ENCODE data around the gene GJD3. TPM values are rescaled to one million over a fixed set of nuclear protein-coding genes. Genes with fewer than 3 reads are reported as not detected.
"Not testable (repeated sequence)": the region's sequence is repeated elsewhere in the genome, so short reads cannot be mapped to it uniquely, and the experiment has no call there.

GJD3 gene
- total and polyA plus RNA-seq, 2 experiments from 2014 or later: 1.4 TPM; not detected in 1

- not testable (repeated sequence) for DNase-seq (ENCODE audit: low spot score); H3K27ac Mint-ChIP-seq; H3K9me3 Mint-ChIP-seq; ATAC-seq; H3K9me2 ChIP-seq (ENCODE audit: insufficient read depth); H3K27me3 Mint-ChIP-seq (ENCODE audit: insufficient read depth, low read depth, poor library complexity); H4K20me1 ChIP-seq (replicated peaks; ENCODE audit: insufficient read depth); H3K27me3 ChIP-seq (ENCODE audit: insufficient read depth); H3K4me3 Mint-ChIP-seq; H3K4me2 ChIP-seq; H2AFZ ChIP-seq; H3K4me3 ChIP-seq
- peaks cover 46% of the 10 kb centered on the region for H3K36me3 ChIP-seq (ENCODE audit: insufficient read depth)
- H3K79me2 ChIP-seq (replicated peaks; ENCODE audit: insufficient read depth): peaks cover 32% of the 10 kb centered on the region
- H3K36me3 Mint-ChIP-seq (ENCODE audit: low read depth): peaks cover 76% of the 10 kb centered on the region
- H3K4me1 Mint-ChIP-seq: peaks cover 48% of the 10 kb centered on the region
- H3K27ac ChIP-seq (ENCODE audit: low read depth): peak overlapping the region; percentile 7; the same call in 1 of the 2 replicates
- peaks cover 37% of the 10 kb centered on the region for H3K4me1 ChIP-seq (ENCODE audit: insufficient read depth)
- H3F3A ChIP-seq (replicated peaks; ENCODE audit: low read depth): peaks cover 12% of the 10 kb centered on the region; the same call in 1 of the 2 replicates
These were observed 49.8 kb upstream of the GJD3 start for GRCh38 chr17:40414312-40414711.

- H3K9me3 Mint-ChIP-seq: no peaks in the 10 kb centered on the region
- no peaks in the 10 kb centered on the region; the same call in none of the 2 replicates for H4K20me1 ChIP-seq (replicated peaks; ENCODE audit: insufficient read depth)
- H3K4me3 ChIP-seq: no peak overlapping the region
- H3K27me3 ChIP-seq (ENCODE audit: insufficient read depth): no peaks in the 10 kb centered on the region
- peaks cover 12% of the 10 kb centered on the region; the same call in 1 of the 2 replicates for H3F3A ChIP-seq (replicated peaks; ENCODE audit: low read depth)
- no peaks in the 10 kb centered on the region for H3K9me2 ChIP-seq (ENCODE audit: insufficient read depth)
- H3K27ac ChIP-seq (ENCODE audit: low read depth): peak overlapping the region; percentile 51
- peaks cover 6% of the 10 kb centered on the region for H3K27me3 Mint-ChIP-seq (ENCODE audit: insufficient read depth, low read depth, poor library complexity)
- ATAC-seq (no peak), DNase-seq (ENCODE audit: low spot score) (no peak)
- peaks cover 46% of the 10 kb centered on the region for H3K4me1 Mint-ChIP-seq
- TF ChIP-seq ZNF114 (CRISPR knock-in tag; IDR thresholded peaks at IDR 0.05) (no peak), EZH2 (IDR thresholded peaks at IDR 0.05; ENCODE audit: low read depth, unreplicated experiment) (no peak), NANOG (IDR thresholded peaks at IDR 0.05; ENCODE audit: borderline replicate concordance) (no peak), STAT1 (IDR thresholded peaks at IDR 0.05; ENCODE audit: unreplicated experiment) (no peak), ETS1 (IDR thresholded peaks at IDR 0.05) (no peak), ZNF331 (CRISPR knock-in tag; IDR thresholded peaks at IDR 0.05; ENCODE audit: low read depth) (no peak), CREB1 (CRISPR knock-in tag; IDR thresholded peaks at IDR 0.05; ENCODE audit: low read depth) (no peak), POLR2AphosphoS5 (IDR thresholded peaks at IDR 0.05; ENCODE audit: low read depth) (no peak), ZNF462 (CRISPR knock-in tag; IDR thresholded peaks at IDR 0.05) (no peak), EZH2phosphoT487 (IDR thresholded peaks at IDR 0.05; ENCODE audit: unreplicated experiment) (no peak)
- TF ChIP-seq, protein P1, sequence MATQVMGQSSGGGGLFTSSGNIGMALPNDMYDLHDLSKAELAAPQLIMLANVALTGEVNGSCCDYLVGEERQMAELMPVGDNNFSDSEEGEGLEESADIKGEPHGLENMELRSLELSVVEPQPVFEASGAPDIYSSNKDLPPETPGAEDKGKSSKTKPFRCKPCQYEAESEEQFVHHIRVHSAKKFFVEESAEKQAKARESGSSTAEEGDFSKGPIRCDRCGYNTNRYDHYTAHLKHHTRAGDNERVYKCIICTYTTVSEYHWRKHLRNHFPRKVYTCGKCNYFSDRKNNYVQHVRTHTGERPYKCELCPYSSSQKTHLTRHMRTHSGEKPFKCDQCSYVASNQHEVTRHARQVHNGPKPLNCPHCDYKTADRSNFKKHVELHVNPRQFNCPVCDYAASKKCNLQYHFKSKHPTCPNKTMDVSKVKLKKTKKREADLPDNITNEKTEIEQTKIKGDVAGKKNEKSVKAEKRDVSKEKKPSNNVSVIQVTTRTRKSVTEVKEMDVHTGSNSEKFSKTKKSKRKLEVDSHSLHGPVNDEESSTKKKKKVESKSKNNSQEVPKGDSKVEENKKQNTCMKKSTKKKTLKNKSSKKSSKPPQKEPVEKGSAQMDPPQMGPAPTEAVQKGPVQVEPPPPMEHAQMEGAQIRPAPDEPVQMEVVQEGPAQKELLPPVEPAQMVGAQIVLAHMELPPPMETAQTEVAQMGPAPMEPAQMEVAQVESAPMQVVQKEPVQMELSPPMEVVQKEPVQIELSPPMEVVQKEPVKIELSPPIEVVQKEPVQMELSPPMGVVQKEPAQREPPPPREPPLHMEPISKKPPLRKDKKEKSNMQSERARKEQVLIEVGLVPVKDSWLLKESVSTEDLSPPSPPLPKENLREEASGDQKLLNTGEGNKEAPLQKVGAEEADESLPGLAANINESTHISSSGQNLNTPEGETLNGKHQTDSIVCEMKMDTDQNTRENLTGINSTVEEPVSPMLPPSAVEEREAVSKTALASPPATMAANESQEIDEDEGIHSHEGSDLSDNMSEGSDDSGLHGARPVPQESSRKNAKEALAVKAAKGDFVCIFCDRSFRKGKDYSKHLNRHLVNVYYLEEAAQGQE (IDR thresholded peaks at IDR 0.05; ENCODE audit: unreplicated experiment): no peak
- H3K4me2 ChIP-seq: no peak overlapping the region
- no peak overlapping the region for H2AFZ ChIP-seq
- H3K36me3 Mint-ChIP-seq (ENCODE audit: low read depth): peaks cover 89% of the 10 kb centered on the region
- H3K4me3 Mint-ChIP-seq: no peak overlapping the region; the same call in 2 of the 3 replicates
- no peak overlapping the region for H3K27ac Mint-ChIP-seq
- peaks cover 56% of the 10 kb centered on the region for H3K36me3 ChIP-seq (ENCODE audit: insufficient read depth)
- peaks cover 32% of the 10 kb centered on the region for H3K79me2 ChIP-seq (replicated peaks; ENCODE audit: insufficient read depth)
- H3K4me1 ChIP-seq (ENCODE audit: insufficient read depth): peaks cover 37% of the 10 kb centered on the region
These were observed 48.3 kb upstream of the GJD3 start for GRCh38 chr17:40412880-40413279.

All from GM23338 (cell line).